ENCODE results near the gene BMP10. TPM values are rescaled to one million over a fixed set of nuclear protein-coding genes. Genes with fewer than 3 reads are reported as not detected.

Gene BMP10
- total RNA-seq, 1 donor = not detected

DNA sequence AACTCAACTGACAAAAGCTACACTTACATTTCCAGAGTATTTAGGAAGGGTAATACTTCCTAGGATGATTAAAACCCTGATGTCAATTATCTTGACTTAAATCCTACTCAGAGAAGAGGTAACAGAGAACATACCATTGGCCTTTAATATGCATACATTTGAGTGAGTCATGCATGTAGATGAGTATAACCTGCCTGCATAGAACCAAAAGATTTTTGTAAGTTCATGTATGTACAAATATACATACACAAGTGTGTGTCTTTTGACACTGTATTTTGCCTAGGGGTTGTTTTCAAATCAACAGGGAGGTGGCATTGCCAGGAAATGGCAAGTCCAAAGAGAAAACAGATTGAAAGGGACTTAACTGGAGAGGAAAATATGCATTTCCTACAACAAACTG, 6.1 kb downstream of the BMP10 start:
- DNase-seq (ENCODE audit: low read depth) = no peak
- H3K4me3 ChIP-seq (ENCODE audit: low read depth, low read length) = no peak overlapping the region
- TF ChIP-seq, protein P1, sequence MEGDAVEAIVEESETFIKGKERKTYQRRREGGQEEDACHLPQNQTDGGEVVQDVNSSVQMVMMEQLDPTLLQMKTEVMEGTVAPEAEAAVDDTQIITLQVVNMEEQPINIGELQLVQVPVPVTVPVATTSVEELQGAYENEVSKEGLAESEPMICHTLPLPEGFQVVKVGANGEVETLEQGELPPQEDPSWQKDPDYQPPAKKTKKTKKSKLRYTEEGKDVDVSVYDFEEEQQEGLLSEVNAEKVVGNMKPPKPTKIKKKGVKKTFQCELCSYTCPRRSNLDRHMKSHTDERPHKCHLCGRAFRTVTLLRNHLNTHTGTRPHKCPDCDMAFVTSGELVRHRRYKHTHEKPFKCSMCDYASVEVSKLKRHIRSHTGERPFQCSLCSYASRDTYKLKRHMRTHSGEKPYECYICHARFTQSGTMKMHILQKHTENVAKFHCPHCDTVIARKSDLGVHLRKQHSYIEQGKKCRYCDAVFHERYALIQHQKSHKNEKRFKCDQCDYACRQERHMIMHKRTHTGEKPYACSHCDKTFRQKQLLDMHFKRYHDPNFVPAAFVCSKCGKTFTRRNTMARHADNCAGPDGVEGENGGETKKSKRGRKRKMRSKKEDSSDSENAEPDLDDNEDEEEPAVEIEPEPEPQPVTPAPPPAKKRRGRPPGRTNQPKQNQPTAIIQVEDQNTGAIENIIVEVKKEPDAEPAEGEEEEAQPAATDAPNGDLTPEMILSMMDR (IDR thresholded peaks at IDR 0.05; ENCODE audit: insufficient read depth, low read length) = no peak

DNA sequence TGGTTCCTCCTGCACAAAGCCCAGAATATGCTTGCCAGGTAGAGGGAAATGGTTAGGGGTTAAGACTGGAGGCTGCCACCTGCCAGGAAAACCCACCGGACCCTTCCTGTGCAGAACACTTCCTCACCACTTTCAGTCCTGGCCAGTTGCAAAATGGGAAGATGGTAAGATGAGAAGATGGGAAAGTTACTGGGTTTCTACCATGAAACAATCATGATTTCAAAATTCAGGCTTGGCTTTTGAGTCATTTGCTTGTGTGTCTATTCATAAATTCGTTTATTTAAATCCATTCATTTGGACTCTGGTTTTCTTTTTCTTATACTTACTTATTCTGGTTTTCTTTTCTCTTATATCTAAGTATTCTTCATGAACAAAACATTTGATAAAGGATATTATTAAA, 7.2 kb downstream of the BMP10 start:
- no peak overlapping the region for H3K4me3 ChIP-seq (ENCODE audit: low read depth, low read length)
- DNase-seq (ENCODE audit: low read depth) = no peak
- TF ChIP-seq, protein P1 (IDR thresholded peaks at IDR 0.05; ENCODE audit: insufficient read depth, low read length) = no peak

DNA sequence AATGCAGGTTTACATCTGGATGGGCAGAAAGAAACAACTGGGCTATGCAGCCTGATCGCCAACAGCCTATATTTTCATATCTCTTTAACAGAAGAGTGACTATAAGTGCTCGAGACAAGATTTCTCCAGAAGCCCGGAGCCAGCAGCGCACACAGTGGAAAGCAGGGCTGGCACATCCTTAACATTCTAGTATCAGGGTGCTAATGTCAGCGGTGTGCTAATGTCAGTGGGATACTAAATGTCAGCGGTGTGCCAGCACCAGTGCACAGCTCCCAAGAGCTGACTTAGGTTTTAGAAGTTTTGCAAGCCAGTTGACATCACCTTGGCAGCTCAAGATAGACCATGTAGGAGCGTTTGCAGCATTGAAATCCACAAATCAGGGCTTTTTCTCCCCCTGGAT, 8.3 kb downstream of the BMP10 start:
- no peak for DNase-seq (ENCODE audit: low read depth)
- H3K4me3 ChIP-seq (ENCODE audit: low read depth, low read length) = no peak overlapping the region
- TF ChIP-seq, protein P1 (IDR thresholded peaks at IDR 0.05; ENCODE audit: insufficient read depth, low read length) = no peak

DNA sequence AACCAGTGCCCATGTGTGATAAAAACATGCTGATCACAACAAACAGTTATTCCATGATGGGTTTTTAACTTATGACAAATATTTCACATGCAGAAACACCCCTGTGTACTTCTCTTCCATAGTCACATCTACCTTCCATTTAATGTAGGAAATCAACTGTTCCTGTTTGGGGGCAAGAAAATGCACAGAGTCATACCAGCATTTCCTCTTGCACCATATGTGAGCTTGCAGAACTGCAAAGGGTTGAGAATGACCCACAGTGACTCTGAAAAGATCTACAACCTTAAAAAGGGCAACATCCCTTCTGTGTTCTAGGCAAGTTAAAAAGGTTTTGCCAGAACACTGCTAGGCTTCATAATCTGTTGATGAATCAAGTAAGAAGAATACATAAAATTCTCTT, 9.9 kb downstream of the BMP10 start:
- no peak overlapping the region for H3K4me3 ChIP-seq (ENCODE audit: low read depth, low read length)
- DNase-seq (ENCODE audit: low read depth) = no peak
- TF ChIP-seq, protein P1 (IDR thresholded peaks at IDR 0.05; ENCODE audit: insufficient read depth, low read length) = no peak

DNA sequence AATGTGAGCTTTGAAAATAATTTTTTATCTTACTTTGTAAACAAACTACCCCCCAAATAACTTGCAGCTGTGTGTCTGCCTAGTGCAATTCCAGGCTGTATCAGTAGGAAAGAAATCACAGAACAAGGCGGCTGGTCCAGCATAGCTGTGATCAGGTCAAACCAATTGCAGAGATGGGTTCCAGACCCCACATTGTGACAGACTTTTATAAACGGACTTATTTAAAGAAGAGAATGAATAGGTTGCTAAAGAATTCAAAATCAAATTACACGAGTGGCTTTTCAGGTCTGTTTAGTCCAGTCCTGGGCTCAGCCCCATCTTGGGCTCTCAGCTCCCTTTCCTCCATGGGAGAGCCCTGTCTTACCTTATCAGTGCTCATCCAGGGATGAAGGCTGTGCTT, 11.1 kb downstream of the BMP10 start:
- TF ChIP-seq, protein P1 (IDR thresholded peaks at IDR 0.05; ENCODE audit: insufficient read depth, low read length) = no peak
- DNase-seq (ENCODE audit: low read depth) = no peak
- H3K4me3 ChIP-seq (ENCODE audit: low read depth, low read length) = no peak overlapping the region

DNA sequence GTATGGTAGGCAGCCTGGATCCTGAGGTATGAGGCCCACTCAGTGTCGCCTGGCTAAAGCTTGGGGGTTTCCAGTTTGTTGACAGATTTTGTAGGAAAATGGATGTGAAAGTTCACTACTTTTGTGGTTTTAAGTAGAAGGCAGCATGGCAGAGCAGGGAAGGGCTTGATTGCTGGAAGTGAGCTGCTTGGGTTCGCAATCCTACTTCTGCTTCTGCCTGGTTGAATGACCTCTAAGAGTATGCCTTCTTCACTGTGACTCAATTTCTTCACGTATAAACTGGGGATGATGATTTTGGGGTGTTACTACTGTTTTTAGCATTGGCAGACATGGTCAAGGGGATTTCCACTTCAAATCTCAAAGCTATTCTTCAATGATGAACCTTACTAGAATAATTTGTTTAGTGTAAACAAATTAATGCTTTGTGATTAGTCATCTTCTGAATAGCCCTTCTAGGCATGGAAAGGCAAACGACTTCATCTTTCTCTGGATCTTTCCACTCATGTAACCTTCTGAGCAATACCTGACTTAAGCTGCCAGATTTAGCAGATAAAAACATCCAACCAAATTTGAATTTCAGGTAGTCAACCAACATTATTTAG, 13.2 kb downstream of the BMP10 start:
- H3K4me3 ChIP-seq (ENCODE audit: low read depth, low read length) = no peak overlapping the region
- DNase-seq (ENCODE audit: low read depth) = no peak
- TF ChIP-seq, protein P1 (IDR thresholded peaks at IDR 0.05; ENCODE audit: insufficient read depth, low read length) = no peak

Data from fibroblast of the aortic adventitia (primary cell).